K562 (cell line): ENCODE results near the gene NTSR1. TPM values are rescaled to one million over a fixed set of nuclear protein-coding genes. Genes with fewer than 3 reads are reported as not detected.

Source experiments
- C11orf30 ChIP-seq: fragments of 450-650 bp; IDR thresholded peaks from 2 replicates; pipeline ENCODE4 v1.6.1; 2016; ENCODE audit warnings: low read depth, mild to moderate bottlenecking
- DPF2 ChIP-seq: fragments of 450-650 bp; IDR thresholded peaks from 2 replicates; pipeline ENCODE4 v1.6.1; 2016
- ESRRB ChIP-seq: fragments of 250-450 bp; sonication (Bioruptor Pico); IDR thresholded peaks from 2 replicates; pipeline ENCODE4 v1.5.0; 2020; ENCODE audit warnings: mild to moderate bottlenecking, moderate library complexity, borderline replicate concordance
- FOXJ3 ChIP-seq: sonication (generic); formaldehyde crosslinking; IDR thresholded peaks from 2 replicates; pipeline ENCODE4 v1.4.0; 2020; ENCODE audit warnings: mild to moderate bottlenecking, missing genetic modification reagents
- L3MBTL2 ChIP-seq: fragments of 450-650 bp; IDR thresholded peaks from 2 replicates; pipeline ENCODE4 v1.6.1; 2016; ENCODE audit warnings: mild to moderate bottlenecking, moderate library complexity
- MEF2D ChIP-seq: conservative IDR thresholded peaks from 2 replicates; pipeline ENCODE4 v1.6.1; 2016; ENCODE audit warnings: low read depth, missing genetic modification characterization, missing compliant biosample characterization
- TFAM ChIP-seq: fragments of 250-450 bp; sonication (Bioruptor Pico); conservative IDR thresholded peaks from 2 replicates; pipeline ENCODE4 v1.5.0; 2021; ENCODE audit warnings: mild to moderate bottlenecking, moderate library complexity
- TGIF2 ChIP-seq: sonication (generic); formaldehyde crosslinking; IDR thresholded peaks from 2 replicates; pipeline ENCODE4 v1.8.1; 2022; ENCODE audit warnings: mild to moderate bottlenecking, missing genetic modification reagents, moderate library complexity
- polyA plus RNA-seq, 8 experiments: library from polyadenylated mRNA; depleted of rRNA in 4 of 8; stranded (reverse) in 5 of 8; unstranded in 3 of 8; fragments of >200 nt; fragmentation: Nextera tagmentation in 2 of 8; fragmentation: Illumina TruSeq in 1 of 8; extraction: Ambion mirVana in 2 of 8; extraction: Trizol in 1 of 8; gene quantifications; 2 replicates each; pipeline versions ENCODE4 v1.2.1 to v1.2.3, GENCODE V29; 2011 to 2014; ENCODE audit warnings: inconsistent platforms in 1 of 8, missing spikeins in 1 of 8
- total RNA-seq, 7 experiments: library from RNA; depleted of rRNA in 6 of 7; stranded (reverse); fragments of >200 nt in 6 of 7; fragmentation: Illumina TruSeq in 2 of 7; extraction: Trizol in 2 of 7; gene quantifications; 2 replicates each; pipeline versions ENCODE4 v1.2.1 to v1.2.3, GENCODE V29; 2011 to 2021; ENCODE audit warnings: low replicate concordance in 1 of 7
- TF ChIP-seq, protein P1 (sequence below): fragments of 450-650 bp; IDR thresholded peaks from 2 replicates; pipeline ENCODE4 v1.7.1; 2018; ENCODE audit warnings: mild to moderate bottlenecking, low read depth; ENCODE audit not compliant: partially characterized antibody
- TF ChIP-seq, protein P2 (sequence below), 2 experiments: fragments of 450-650 bp in 1 of 2; sonication (generic) in 1 of 2; formaldehyde crosslinking; conservative IDR thresholded peaks; 2 replicates each; pipeline versions ENCODE4 v1.4.0 to v1.8.1; 2020 to 2022; ENCODE audit warnings: mild to moderate bottlenecking in 1 of 2, missing genetic modification reagents in 1 of 2
- TF ChIP-seq, protein P3 (sequence below): fragments of 450-650 bp; IDR thresholded peaks from 2 replicates; pipeline ENCODE4 v1.6.1; 2017; ENCODE audit warnings: antibody characterized with exemption
- TF ChIP-seq, protein P4 (sequence below): fragments of 250-450 bp; sonication (Bioruptor Pico); IDR thresholded peaks from 2 replicates; pipeline ENCODE4 v1.5.0; 2022; ENCODE audit warnings: mild to moderate bottlenecking
- TF ChIP-seq, protein P5 (sequence below): fragments of 250-450 bp; sonication (Bioruptor Pico); IDR thresholded peaks from 2 replicates; pipeline ENCODE4 v1.8.0; 2021; ENCODE audit warnings: mild to moderate bottlenecking, moderate library complexity
- TF ChIP-seq, protein P6 (sequence below): fragments of 200-400 bp; formaldehyde crosslinking; IDR thresholded peaks from 2 replicates; pipeline ENCODE4 v1.6.1; 2017; ENCODE audit warnings: mild to moderate bottlenecking, low read depth, low read length, moderate library complexity

The NTSR1 gene
- total and polyA plus RNA-seq, 9 of the 15 experiments (the other 6 are each of a cell fraction or from before 2014, with no cell fraction given): 0.04 to 0.40 (median 0.13) TPM; not detected in 3

DNA sequence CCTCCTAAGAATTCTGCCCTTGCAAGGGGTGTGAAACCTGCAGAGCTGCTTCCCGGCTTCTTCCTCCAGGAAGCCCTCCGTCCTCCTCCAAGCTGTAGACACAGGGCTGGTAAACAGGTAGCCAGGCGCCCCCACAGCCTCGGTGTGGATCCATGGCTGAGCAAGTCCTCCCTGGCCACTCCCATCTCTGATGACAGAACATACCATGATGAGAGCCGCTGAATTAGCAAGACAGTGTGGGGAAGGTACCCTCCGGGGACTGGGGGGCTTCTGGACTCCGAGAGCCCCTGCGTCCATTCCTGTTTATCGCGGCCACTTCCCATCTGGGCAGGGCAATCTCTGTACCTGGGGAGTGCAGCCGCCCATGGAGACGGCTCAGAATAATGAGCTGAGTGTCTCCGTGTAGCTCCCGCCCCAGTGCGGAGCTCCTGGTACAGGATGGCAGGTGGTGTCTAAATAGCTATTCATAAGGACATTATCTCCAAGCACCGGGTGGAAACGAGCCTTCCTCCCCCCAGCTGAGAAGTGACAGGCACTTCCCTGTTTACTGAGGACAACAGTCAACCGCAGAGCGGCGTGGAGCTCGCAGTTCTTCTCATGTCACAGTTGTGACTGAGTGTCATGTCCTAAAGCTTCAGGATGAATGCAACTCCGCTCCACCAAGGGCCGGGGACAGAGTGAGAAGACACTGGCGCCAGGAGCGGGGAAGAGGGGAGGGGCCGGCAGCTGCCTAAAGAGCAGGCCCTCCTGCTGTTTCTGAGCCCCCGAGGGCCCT is 22.7 kb upstream of the NTSR1 start (continued):
- TF ChIP-seq, protein P1, sequence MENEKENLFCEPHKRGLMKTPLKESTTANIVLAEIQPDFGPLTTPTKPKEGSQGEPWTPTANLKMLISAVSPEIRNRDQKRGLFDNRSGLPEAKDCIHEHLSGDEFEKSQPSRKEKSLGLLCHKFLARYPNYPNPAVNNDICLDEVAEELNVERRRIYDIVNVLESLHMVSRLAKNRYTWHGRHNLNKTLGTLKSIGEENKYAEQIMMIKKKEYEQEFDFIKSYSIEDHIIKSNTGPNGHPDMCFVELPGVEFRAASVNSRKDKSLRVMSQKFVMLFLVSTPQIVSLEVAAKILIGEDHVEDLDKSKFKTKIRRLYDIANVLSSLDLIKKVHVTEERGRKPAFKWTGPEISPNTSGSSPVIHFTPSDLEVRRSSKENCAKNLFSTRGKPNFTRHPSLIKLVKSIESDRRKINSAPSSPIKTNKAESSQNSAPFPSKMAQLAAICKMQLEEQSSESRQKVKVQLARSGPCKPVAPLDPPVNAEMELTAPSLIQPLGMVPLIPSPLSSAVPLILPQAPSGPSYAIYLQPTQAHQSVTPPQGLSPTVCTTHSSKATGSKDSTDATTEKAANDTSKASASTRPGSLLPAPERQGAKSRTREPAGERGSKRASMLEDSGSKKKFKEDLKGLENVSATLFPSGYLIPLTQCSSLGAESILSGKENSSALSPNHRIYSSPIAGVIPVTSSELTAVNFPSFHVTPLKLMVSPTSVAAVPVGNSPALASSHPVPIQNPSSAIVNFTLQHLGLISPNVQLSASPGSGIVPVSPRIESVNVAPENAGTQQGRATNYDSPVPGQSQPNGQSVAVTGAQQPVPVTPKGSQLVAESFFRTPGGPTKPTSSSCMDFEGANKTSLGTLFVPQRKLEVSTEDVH: no peak
- TF ChIP-seq TGIF2: no peak
- no peak for TF ChIP-seq MEF2D
- no peak for TF ChIP-seq TFAM
- no peak for TF ChIP-seq FOXJ3
- peak; percentile 65 for TF ChIP-seq DPF2
- TF ChIP-seq, protein P2, sequence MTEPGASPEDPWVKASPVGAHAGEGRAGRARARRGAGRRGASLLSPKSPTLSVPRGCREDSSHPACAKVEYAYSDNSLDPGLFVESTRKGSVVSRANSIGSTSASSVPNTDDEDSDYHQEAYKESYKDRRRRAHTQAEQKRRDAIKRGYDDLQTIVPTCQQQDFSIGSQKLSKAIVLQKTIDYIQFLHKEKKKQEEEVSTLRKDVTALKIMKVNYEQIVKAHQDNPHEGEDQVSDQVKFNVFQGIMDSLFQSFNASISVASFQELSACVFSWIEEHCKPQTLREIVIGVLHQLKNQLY (CRISPR knock-in tag; conservative IDR thresholded peaks at IDR 0.05): no peak
- TF ChIP-seq, protein P3, sequence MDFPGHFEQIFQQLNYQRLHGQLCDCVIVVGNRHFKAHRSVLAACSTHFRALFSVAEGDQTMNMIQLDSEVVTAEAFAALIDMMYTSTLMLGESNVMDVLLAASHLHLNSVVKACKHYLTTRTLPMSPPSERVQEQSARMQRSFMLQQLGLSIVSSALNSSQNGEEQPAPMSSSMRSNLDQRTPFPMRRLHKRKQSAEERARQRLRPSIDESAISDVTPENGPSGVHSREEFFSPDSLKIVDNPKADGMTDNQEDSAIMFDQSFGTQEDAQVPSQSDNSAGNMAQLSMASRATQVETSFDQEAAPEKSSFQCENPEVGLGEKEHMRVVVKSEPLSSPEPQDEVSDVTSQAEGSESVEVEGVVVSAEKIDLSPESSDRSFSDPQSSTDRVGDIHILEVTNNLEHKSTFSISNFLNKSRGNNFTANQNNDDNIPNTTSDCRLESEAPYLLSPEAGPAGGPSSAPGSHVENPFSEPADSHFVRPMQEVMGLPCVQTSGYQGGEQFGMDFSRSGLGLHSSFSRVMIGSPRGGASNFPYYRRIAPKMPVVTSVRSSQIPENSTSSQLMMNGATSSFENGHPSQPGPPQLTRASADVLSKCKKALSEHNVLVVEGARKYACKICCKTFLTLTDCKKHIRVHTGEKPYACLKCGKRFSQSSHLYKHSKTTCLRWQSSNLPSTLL: no peak
- TF ChIP-seq, protein P4, sequence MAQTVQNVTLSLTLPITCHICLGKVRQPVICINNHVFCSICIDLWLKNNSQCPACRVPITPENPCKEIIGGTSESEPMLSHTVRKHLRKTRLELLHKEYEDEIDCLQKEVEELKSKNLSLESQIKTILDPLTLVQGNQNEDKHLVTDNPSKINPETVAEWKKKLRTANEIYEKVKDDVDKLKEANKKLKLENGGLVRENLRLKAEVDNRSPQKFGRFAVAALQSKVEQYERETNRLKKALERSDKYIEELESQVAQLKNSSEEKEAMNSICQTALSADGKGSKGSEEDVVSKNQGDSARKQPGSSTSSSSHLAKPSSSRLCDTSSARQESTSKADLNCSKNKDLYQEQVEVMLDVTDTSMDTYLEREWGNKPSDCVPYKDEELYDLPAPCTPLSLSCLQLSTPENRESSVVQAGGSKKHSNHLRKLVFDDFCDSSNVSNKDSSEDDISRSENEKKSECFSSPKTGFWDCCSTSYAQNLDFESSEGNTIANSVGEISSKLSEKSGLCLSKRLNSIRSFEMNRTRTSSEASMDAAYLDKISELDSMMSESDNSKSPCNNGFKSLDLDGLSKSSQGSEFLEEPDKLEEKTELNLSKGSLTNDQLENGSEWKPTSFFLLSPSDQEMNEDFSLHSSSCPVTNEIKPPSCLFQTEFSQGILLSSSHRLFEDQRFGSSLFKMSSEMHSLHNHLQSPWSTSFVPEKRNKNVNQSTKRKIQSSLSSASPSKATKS (CRISPR knock-in tag): no peak
- TF ChIP-seq L3MBTL2: peak; percentile 47; the same call in 1 of the 2 replicates
- TF ChIP-seq, protein P5, sequence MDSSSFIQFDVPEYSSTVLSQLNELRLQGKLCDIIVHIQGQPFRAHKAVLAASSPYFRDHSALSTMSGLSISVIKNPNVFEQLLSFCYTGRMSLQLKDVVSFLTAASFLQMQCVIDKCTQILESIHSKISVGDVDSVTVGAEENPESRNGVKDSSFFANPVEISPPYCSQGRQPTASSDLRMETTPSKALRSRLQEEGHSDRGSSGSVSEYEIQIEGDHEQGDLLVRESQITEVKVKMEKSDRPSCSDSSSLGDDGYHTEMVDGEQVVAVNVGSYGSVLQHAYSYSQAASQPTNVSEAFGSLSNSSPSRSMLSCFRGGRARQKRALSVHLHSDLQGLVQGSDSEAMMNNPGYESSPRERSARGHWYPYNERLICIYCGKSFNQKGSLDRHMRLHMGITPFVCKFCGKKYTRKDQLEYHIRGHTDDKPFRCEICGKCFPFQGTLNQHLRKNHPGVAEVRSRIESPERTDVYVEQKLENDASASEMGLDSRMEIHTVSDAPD (CRISPR knock-in tag): no peak
- TF ChIP-seq ESRRB (CRISPR knock-in tag): no peak
- TF ChIP-seq, protein P6, sequence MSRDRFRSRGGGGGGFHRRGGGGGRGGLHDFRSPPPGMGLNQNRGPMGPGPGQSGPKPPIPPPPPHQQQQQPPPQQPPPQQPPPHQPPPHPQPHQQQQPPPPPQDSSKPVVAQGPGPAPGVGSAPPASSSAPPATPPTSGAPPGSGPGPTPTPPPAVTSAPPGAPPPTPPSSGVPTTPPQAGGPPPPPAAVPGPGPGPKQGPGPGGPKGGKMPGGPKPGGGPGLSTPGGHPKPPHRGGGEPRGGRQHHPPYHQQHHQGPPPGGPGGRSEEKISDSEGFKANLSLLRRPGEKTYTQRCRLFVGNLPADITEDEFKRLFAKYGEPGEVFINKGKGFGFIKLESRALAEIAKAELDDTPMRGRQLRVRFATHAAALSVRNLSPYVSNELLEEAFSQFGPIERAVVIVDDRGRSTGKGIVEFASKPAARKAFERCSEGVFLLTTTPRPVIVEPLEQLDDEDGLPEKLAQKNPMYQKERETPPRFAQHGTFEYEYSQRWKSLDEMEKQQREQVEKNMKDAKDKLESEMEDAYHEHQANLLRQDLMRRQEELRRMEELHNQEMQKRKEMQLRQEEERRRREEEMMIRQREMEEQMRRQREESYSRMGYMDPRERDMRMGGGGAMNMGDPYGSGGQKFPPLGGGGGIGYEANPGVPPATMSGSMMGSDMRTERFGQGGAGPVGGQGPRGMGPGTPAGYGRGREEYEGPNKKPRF: no peak
- no peak for TF ChIP-seq C11orf30
